HG03432 (cell line): ENCODE results near the gene SPAG9.

Experiments used
- ATAC-seq: cut with Tn5 transposase; IDR thresholded peaks from one replicate; pipeline ENCODE4 v1.9.1; 2021; ENCODE audit warnings: mild to moderate bottlenecking, moderate library complexity; ENCODE audit not compliant: unreplicated experiment

SPAG9 gene

GRCh38 chr17:50993544-50993943 lies 127.1 kb downstream of the SPAG9 start:
- no peak for ATAC-seq

GRCh38 chr17:50989149-50989548 lies 131.5 kb downstream of the SPAG9 start:
- ATAC-seq = no peak

- ATAC-seq = no peak
Observed at GRCh38 chr17:50988427-50988826, 132.2 kb downstream of the SPAG9 start.

GRCh38 chr17:50986989-50987660 lies 133.5 kb downstream of the SPAG9 start:
- ATAC-seq = no peak

GRCh38 chr17:50981279-50981678 lies 139.4 kb downstream of the SPAG9 start:
- ATAC-seq = no peak

GRCh38 chr17:50979524-50979927 lies 141.1 kb downstream of the SPAG9 start:
- no peak for ATAC-seq

- no peak for ATAC-seq
Observed at GRCh38 chr17:50977487-50978159, 143.0 kb downstream of the SPAG9 start.

GRCh38 chr17:50976951-50977472 lies 143.7 kb downstream of the SPAG9 start:
- ATAC-seq = no peak

GRCh38 chr17:50973557-50974494 lies 146.8 kb downstream of the SPAG9 start:
- ATAC-seq = no peak

- ATAC-seq = no peak
Observed at GRCh38 chr17:50972577-50972976, 148.1 kb downstream of the SPAG9 start.

- ATAC-seq = no peak
Observed at GRCh38 chr17:50967795-50968194, 152.9 kb downstream of the SPAG9 start.

- no peak for ATAC-seq
Observed at GRCh38 chr17:50966163-50966666, 154.5 kb downstream of the SPAG9 start.

- ATAC-seq = no peak
Observed at GRCh38 chr17:50963139-50963538, 157.5 kb downstream of the SPAG9 start.

GRCh38 chr17:50961282-50962220 lies 159.1 kb downstream of the SPAG9 start:
- no peak for ATAC-seq

- no peak for ATAC-seq
Observed at GRCh38 chr17:50959341-50959740, 161.3 kb downstream of the SPAG9 start.

GRCh38 chr17:50957600-50958575 lies 162.8 kb downstream of the SPAG9 start:
- no peak for ATAC-seq

- peak; percentile 78 for ATAC-seq
Observed at GRCh38 chr17:50956750-50957523, 163.7 kb downstream of the SPAG9 start.

- ATAC-seq = no peak
Observed at GRCh38 chr17:50956409-50956749, 164.3 kb downstream of the SPAG9 start.
